ENCODE data around the gene GRK5.

GRCh38 chr10:119350502-119351097, 143.2 kb downstream of the GRK5 start:
- TF ChIP-seq POLR2AphosphoS5 (IDR thresholded peaks at IDR 0.05) (no peak), POLR2A (IDR thresholded peaks at IDR 0.05) (no peak)
